Skin epidermis (tissue), 12 donors: Measurements from ENCODE around the gene AVEN.
"Not testable (repeated sequence)": the region's sequence is repeated elsewhere in the genome, so short reads cannot be mapped to it uniquely, and the experiment has no call there.

ENCODE experiments used
- H3K27ac ChIP-seq, 21 experiments: fragments of 200-600 bp; sonication (generic) in 11 of 21; one replicate each; pipeline ENCODE4 v1.5.0; 2020; ENCODE audit warnings: mild to moderate bottlenecking in 3 of 21, inconsistent platforms in 2 of 21, moderate library complexity in 2 of 21
- H3K4me3 ChIP-seq, 7 experiments: fragments of 200-600 bp; sonication (generic) in 2 of 7; one replicate each; pipeline ENCODE4 v1.5.0; 2020; ENCODE audit warnings: inconsistent platforms in 2 of 7, mild to moderate bottlenecking in 2 of 7, moderate library complexity in 1 of 7

Gene AVEN

DNA sequence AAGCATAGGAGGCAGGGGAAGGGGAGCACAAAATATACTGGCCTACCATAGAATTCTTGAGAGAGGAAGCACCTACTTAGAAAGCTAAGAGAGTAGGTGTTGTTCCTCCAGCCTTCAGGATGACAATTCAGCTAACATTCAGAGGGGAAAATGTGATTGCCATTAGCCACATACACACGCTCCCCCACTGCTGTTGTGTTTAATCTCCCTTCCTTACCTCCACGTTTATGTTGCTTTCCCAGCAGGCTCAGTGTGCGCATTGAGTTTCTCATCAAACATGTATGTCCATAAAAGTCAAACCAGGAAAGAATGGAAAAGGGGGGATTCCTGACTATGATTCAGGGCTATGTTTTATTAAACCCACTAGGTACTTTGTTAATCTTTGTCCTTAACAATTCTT, 215.9 kb downstream of the AVEN start:
- no peak overlapping the region for H3K4me3 ChIP-seq
- no peak overlapping the region for H3K27ac ChIP-seq

GRCh38 chr15:33822479-33822878, 216.5 kb downstream of the AVEN start:
- no peak overlapping the region for H3K4me3 ChIP-seq
- no peak overlapping the region for H3K27ac ChIP-seq

DNA sequence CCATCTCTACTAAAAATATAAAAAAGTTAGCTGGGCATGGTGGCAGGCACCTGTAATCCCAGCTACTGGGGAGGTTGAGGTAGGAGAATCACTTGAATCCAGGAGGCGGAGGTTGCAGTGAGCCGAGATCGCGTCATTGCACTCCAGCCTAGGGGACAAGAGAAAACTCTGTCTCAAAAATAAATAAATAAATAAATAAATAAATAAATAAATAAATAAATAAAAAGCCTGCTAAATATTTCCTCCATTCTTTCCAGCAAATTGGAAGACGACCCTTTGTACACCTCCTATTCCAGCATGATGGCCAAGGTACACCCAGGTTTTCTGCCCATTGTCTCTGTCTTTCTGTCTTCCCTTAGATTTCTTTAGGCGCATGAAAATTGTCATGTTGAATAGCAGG, 219.5 kb downstream of the AVEN start:
- not testable (repeated sequence) for H3K27ac ChIP-seq, H3K4me3 ChIP-seq
